Heart left ventricle (tissue), 13 donors: ENCODE results near the gene GRM8.

Source experiments
- POLR2A ChIP-seq, 2 donors: fragments of 450-650 bp; IDR thresholded peaks; one replicate each; pipeline ENCODE4 v1.6.1; 2017; ENCODE audit warnings: antibody characterized with exemption in 2 of 2, mild to moderate bottlenecking in 2 of 2, moderate library complexity in 2 of 2
- TF ChIP-seq, protein P1 (sequence below), 12 donors: fragments of 200-600 bp; sonication (generic) in 4 of 12; IDR thresholded peaks; one replicate each; pipeline versions ENCODE4 v1.5.0 to v1.8.0; 2018 to 2022; ENCODE audit warnings: antibody characterized with exemption in 12 of 12, mild to moderate bottlenecking in 5 of 12
- donor health status: ischemic (EF 13 %, LVEDD 7.1; RV severe dilation, severe dysfunction).
- donor health status: DM: no; HTN: yes; CAD: no.
- donor health status: DM: no; HTN: no; CAD: no.
- donor health status: ischemic (EF 25% LVEDD 6.9; RV normal size, moderate dysfunction).
- donor health status: ischemic (EF 25% LVEDD 5.7; RV mildly dilated, moderate dysfunction).
- donor health status: ischemic (EF 35%, LVEDD 5.7; RV mildly dilated, moderate dysfunction).
- donor health status: nonischemic (EF 11% LVEDD 7.7; RV severe dilation, severe dysfunction).
- donor health status: DM: yes; HTN: yes; CAD: no.
- donor health status: PGD.
- donor health status: ischemic (EF 29% LVEDD 5.4; RV normal size, mild dysfunction).
- donor health status: nonischemic (EF 23%, LVEDD 6.1; RV moderate dilation, normal function).

DNA sequence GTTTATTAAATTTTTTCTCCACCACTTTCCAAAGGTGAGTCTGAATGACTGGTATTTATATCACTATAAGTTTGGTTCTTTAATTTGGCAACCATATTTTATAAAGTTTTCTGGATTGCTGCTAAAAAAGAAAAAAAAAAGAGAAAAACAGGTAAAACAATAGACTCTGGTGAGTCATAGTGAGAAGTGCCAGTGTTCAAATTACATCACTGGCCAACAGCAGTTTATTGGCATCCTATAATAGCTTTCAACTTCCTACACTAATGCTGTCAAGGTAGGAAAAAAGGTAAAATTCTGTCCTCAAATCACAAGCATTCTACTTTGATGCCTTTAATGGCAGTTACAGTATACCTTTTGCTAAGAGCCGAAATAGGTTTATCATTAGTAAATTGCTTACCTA lies 808.8 kb downstream of the GRM8 start:
- TF ChIP-seq, protein P1, sequence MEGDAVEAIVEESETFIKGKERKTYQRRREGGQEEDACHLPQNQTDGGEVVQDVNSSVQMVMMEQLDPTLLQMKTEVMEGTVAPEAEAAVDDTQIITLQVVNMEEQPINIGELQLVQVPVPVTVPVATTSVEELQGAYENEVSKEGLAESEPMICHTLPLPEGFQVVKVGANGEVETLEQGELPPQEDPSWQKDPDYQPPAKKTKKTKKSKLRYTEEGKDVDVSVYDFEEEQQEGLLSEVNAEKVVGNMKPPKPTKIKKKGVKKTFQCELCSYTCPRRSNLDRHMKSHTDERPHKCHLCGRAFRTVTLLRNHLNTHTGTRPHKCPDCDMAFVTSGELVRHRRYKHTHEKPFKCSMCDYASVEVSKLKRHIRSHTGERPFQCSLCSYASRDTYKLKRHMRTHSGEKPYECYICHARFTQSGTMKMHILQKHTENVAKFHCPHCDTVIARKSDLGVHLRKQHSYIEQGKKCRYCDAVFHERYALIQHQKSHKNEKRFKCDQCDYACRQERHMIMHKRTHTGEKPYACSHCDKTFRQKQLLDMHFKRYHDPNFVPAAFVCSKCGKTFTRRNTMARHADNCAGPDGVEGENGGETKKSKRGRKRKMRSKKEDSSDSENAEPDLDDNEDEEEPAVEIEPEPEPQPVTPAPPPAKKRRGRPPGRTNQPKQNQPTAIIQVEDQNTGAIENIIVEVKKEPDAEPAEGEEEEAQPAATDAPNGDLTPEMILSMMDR (IDR thresholded peaks at IDR 0.05) = no peak
- no peak for TF ChIP-seq POLR2A (IDR thresholded peaks at IDR 0.05)
